Measurements from ENCODE around the gene HPSE2. TPM values are rescaled to one million over a fixed set of nuclear protein-coding genes. Genes with fewer than 3 reads are reported as not detected.

The HPSE2 gene
- total RNA-seq, 1 donor from 2014 or later = not detected

DNA sequence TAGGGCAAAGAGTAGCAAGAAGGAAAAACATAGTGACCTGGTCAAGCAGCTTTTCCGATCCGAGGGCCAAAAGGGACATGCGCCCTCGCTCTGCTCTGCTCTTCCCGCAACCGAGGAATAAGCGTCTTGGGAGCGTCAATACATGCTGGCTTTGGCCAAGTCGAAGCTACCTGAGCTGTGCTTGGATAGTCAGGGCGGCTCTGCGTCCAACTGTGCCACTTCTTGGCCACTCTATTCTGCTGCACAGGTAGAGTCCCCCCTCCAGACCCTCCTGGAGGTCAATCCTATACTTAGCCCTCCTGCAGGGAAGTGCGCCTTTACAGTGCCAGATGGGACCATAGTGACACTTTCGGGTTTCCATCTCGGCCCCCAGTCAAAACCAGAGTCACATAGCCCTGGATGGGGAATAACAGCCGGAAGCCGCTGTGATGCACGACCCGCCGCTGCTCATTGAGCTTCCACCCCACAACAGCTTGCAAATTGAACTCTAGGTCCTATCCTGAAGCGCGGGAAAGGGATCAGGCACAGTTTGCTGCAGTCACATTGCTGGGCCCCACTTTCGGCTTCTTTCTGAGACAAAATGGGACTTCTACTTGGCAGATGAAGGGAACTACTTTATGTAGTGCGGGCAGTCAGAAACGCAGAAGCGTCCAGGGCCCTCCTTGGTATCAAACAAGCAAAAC is 1.1 kb upstream of the HPSE2 start:
- TF ChIP-seq, protein P1, sequence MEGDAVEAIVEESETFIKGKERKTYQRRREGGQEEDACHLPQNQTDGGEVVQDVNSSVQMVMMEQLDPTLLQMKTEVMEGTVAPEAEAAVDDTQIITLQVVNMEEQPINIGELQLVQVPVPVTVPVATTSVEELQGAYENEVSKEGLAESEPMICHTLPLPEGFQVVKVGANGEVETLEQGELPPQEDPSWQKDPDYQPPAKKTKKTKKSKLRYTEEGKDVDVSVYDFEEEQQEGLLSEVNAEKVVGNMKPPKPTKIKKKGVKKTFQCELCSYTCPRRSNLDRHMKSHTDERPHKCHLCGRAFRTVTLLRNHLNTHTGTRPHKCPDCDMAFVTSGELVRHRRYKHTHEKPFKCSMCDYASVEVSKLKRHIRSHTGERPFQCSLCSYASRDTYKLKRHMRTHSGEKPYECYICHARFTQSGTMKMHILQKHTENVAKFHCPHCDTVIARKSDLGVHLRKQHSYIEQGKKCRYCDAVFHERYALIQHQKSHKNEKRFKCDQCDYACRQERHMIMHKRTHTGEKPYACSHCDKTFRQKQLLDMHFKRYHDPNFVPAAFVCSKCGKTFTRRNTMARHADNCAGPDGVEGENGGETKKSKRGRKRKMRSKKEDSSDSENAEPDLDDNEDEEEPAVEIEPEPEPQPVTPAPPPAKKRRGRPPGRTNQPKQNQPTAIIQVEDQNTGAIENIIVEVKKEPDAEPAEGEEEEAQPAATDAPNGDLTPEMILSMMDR (conservative IDR thresholded peaks at IDR 0.05; ENCODE audit: low read depth, low read length) = no peak
- no peak for DNase-seq (ENCODE audit: low read depth)

DNA sequence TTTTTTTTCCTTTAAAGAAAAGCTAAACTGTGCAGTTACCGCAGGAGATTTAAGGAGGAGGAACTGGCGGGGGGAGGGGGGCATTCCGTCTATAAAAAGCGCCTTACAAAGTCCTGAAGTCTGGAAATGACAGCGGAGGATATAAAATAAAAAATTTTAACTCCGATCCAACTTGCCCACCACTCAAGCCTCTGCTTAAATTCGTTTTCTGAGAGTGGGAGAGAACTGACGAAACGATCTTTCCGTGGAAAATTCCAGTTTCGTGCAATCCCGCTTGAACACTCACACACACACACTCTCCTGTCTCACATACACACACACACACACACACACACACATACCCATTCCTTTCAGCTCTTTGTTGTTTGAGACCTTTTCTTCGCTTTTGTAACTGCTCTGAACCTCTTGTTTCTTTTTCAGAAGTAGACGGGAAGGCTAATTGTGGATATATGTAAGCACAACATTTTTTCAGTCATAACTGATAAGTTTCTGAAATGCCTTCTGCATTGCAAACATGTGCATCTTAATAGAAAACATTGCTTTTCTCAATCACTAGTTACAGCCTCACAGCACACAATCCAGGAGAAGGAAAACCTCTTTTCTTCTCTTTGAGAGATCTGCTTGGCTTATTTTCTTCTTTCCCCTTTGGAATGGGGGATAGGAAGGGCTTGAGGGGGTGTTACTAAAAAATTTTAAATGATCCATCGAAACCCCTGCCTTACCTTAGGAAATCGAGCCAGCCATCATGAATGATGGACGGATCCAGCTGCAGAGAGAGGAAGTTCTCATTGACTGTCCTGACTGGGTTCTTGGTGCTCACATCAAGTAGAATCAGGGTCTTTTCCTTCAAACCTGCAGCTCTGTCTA is 628 bp downstream of the HPSE2 start:
- TF ChIP-seq, protein P1 (conservative IDR thresholded peaks at IDR 0.05; ENCODE audit: low read depth, low read length) = no peak
- DNase-seq (ENCODE audit: low read depth) = no peak
- no peak overlapping the region for H3K4me3 ChIP-seq (ENCODE audit: low read depth, low read length)

More for the DNA sequence above, 1.1 kb upstream of the HPSE2 start:
- H3K4me3 ChIP-seq (ENCODE audit: low read depth, low read length) = no peak overlapping the region

DNA sequence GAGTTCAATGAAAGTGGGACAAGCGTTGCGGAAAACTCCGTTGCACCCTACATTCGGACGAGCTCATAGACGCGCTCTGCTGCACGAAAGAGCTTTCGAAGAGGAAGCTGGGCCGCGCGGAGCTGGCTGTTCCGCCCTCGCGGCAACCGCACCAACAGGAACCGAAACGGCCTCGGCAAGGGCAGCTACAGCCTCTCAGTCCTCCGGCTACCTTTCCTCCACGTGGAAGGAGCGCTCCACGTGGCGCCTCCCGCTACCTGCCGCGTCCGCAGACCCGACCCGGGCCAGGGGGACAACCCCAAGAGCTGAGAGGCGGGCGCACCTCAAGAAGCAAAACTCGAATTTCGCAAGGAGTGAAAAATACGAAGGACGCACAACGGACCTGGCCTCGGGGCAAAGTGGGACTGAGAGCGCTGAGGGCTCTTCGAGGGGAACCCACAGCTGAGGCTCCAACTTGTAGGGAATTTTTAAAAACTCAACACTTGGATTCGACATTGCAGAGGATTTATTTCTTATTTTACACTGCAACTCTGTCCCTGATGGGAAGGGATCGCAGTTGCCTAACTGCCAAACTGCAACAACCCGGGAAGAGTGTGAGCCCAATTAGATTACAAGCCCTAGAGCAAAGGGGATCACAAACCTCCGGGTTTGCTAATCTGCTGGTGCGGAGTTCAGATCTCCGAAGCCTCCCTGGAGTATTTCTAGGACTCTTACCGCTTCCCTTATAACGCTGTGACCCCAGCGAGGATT is 1.4 kb downstream of the HPSE2 start:
- peak overlapping the region; percentile 37 for H3K4me3 ChIP-seq (ENCODE audit: low read depth, low read length)
- TF ChIP-seq, protein P1 (conservative IDR thresholded peaks at IDR 0.05; ENCODE audit: low read depth, low read length) = no peak
- no peak for DNase-seq (ENCODE audit: low read depth)

DNA sequence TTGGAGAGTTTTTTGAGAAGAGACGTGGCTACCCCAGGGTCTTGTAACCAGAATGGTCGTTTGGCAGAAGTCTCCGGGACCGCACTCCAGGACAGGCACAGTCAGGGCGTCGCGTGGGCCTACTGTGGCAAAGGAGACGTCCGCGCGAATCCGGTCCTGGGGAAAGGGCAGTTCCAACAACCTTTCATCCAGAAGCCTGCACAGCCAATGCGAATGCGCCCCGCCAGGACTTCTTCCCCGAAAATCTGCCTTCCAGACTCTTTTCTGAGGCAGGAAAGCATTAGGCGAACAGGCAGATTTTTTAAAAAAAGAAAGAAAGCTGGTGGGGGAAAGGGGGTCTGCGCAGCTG is 2.0 kb downstream of the HPSE2 start:
- DNase-seq (ENCODE audit: low read depth) = no peak
- H3K4me3 ChIP-seq (ENCODE audit: low read depth, low read length) = peak overlapping the region; percentile 37
- TF ChIP-seq, protein P1 (conservative IDR thresholded peaks at IDR 0.05; ENCODE audit: low read depth, low read length) = no peak

DNA sequence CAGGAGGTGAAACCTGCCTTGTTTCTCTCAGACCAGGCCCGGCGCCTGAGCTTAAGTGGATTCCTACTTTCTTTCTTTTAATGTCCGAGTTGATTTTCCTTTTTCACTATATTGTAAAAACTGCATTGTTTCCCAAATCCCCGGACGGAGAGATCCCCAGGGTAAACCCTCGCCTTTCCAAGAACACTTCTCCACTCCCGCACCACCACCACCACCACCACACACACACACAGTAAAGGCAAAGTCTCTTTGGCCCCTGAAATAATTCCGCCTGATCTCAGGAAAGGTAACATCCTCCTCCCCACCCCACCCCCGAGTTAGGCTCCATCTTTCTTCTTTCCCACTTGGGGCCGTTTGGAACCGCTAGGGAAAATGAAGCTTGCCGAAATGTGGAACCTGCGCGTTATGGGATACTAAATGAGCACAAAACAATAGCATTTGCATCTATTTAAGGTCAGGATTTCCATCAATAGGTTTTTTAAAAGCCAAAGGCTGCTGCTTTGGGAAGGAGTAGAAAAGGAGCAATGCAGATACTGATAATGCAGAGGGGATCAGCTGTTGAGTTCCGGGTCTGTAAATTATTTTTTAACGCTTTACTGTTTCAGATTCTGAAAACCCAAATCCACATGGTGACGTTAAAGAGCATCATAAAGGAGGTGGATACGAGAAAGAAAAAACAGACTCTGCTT is 2.5 kb downstream of the HPSE2 start:
- H3K4me3 ChIP-seq (ENCODE audit: low read depth, low read length) = no peak overlapping the region
- DNase-seq (ENCODE audit: low read depth) = no peak
- TF ChIP-seq, protein P1 (conservative IDR thresholded peaks at IDR 0.05; ENCODE audit: low read depth, low read length) = no peak

DNA sequence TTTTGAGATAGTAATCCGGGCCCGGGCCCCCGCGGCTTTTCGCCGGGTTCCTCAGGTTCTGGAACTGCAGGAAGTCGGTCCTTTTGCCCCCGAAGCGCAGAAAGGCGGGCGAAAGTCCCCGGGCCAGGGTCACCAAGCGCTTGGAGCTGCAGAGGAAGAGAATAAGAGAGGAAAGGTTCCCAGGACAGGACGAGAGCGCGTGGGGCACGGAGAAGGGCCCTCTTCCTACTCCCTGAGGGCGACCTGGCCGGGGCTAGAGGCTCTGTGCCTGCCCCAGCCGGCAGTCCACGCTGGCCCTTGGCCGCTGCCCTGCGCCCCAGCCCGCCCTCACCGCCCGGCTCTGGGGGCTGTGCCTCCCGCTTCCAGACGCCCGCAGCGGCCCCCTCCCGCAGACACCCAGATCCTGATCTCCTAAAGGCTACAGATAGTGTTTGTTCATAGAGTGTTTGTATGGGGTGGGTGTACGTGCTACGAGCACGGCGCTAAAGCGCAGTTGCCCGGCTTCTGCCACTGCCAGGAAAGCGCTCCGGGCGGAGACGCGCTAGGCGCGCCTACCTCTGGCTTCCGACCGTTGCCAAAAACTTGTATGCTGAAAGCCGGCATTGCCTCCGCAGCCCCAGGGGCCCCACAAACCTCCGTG is 3.2 kb downstream of the HPSE2 start:
- DNase-seq (ENCODE audit: low read depth) = no peak
- no peak overlapping the region for H3K4me3 ChIP-seq (ENCODE audit: low read depth, low read length)
- TF ChIP-seq, protein P1 (conservative IDR thresholded peaks at IDR 0.05; ENCODE audit: low read depth, low read length) = no peak

Data from epithelial cell of proximal tubule (primary cell).